ENCODE results near the gene CCDC120. TPM values are rescaled to one million over a fixed set of nuclear protein-coding genes. Genes with fewer than 3 reads are reported as not detected.

Gene CCDC120
- polyA plus RNA-seq, 1 donor: 27.3 TPM

DNA sequence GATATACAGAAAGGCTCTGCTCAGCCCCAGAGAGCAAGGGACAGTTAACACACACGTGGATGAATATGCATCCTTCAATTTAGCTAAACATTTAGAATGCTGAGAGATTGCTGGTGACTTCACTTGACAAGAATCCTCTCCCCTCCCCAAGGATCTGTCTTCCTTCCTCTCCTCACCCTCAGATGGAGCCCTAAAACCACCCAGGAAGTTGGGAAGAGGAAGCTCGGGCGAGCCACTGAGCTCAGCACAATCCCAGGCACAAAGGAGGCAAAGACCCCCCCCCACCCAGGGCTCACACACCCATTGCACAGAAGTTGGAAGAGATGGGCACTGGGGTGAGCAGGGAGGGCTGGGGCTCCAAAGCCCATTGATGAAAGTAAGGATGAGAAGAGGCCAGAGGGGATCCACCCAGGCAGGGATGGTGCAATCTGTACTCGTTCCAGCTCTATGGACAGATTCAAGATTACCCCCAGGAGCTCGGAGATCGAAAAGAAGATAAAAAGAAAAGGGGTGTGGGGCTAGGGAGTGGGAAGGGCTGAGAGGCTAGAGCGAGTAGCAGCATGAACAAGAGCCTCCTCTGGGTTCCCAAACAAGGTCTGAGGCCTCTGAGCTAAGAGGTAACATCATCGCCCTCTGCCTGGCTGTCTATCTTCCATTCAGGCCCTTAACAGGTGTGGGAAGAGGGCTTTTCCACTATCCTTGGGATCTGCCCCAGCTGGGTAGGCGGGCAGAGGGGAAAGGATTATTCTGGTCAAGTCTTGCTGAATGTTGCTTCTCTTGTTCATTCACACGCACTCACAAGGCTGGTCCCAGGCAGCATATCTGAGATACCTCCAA, 16.8 kb upstream of the CCDC120 start:
- no peaks in the 10 kb centered on the region for H3K27me3 ChIP-seq (ENCODE audit: control insufficient read depth, insufficient read depth, low read length)
- DNase-seq: peak in 1 of 2 donors; percentile 43
- H3K27ac ChIP-seq (ENCODE audit: low read length): peak overlapping the region; percentile 97
- no peaks in the 10 kb centered on the region for H3K9me3 ChIP-seq (ENCODE audit: control insufficient read depth, low read depth, low read length)
- peaks cover 26% of the 10 kb centered on the region for H3K4me1 ChIP-seq (ENCODE audit: control insufficient read depth, insufficient read depth, low read length)
- no CpG with 5 or more reads among the region's 10 CpGs for WGBS (ENCODE audit: insufficient coverage, low lambda C conversion rate)
- H3K4me3 ChIP-seq (ENCODE audit: low read length): peak overlapping the region; percentile 79
- H3K36me3 ChIP-seq (ENCODE audit: control insufficient read depth, insufficient read depth, low read length): peaks cover 24% of the 10 kb centered on the region

GRCh38 chrX:49042581-49043219, 16.1 kb upstream of the CCDC120 start:
- peaks cover 26% of the 10 kb centered on the region for H3K4me1 ChIP-seq (ENCODE audit: control insufficient read depth, insufficient read depth, low read length)
- DNase-seq: no peak
- peaks cover 21% of the 10 kb centered on the region for H3K36me3 ChIP-seq (ENCODE audit: control insufficient read depth, insufficient read depth, low read length)
- no CpG with 5 or more reads among the region's 29 CpGs for WGBS (ENCODE audit: insufficient coverage, low lambda C conversion rate)
- peak overlapping the region; percentile 97 for H3K27ac ChIP-seq (ENCODE audit: low read length)
- H3K4me3 ChIP-seq (ENCODE audit: low read length): peak overlapping the region; percentile 79
- no peaks in the 10 kb centered on the region for H3K9me3 ChIP-seq (ENCODE audit: control insufficient read depth, low read depth, low read length)
- no peaks in the 10 kb centered on the region for H3K27me3 ChIP-seq (ENCODE audit: control insufficient read depth, insufficient read depth, low read length)

DNA sequence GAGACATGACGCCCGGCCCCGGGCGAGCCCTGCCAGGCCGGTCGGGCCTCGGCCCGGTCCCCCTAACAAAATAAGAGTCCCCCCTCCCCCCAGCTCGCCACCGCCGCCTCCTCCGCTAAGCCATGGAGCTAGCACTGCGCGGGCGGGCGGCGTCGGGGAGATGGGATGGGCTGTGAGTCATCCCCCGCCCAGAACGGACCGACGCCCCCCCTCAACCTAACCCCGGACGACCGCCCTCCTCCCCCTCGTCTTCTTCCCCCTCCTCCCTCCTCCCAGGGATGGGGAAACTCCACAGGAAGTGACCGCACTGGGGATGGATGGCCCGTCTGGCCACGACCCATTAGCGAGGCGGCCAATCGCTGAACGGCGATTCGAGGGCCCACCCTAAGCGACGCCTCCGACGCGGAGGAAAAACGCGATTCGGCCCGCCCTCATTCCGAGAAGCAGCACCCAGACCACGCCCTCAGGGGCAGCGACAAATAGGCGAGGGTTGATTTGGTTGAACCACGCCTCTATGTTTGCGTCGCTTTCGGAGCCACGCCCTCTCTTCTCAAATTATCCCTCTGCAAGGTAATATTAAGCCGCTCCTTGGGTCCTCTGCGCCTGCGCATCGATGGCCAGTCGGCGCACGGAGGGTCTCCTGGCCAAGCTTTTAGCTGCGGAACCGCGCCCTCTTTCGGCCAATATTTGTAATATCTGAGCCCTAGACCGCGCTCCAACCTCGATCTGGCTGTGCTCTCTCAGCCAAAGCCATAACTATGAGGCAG, 15.4 kb upstream of the CCDC120 start, which contains the start of gene TFE3:
Gene TFE3, minus strand, starts transcription at position 138 of the 767 bp plus-strand sequence. Its CDS starts 131 bp downstream, at position 7.
- peak; percentile 99 for DNase-seq
- Histone ChIP-seq H3K4me3 (ENCODE audit: low read length) (peak within 1 kb of the TSS; percentile 79), H3K9me3 (ENCODE audit: control insufficient read depth, low read depth, low read length) (no peaks in the 10 kb centered on the region), H3K36me3 (ENCODE audit: control insufficient read depth, insufficient read depth, low read length) (peaks cover 14% of the 10 kb centered on the region), H3K27ac (ENCODE audit: low read length) (peak within 1 kb of the TSS; percentile 97), H3K4me1 (ENCODE audit: control insufficient read depth, insufficient read depth, low read length) (peaks cover 26% of the 10 kb centered on the region), H3K27me3 (ENCODE audit: control insufficient read depth, insufficient read depth, low read length) (no peaks in the 10 kb centered on the region)
- no CpG with 5 or more reads among the region's 67 CpGs for WGBS (ENCODE audit: insufficient coverage, low lambda C conversion rate)

GRCh38 chrX:49043987-49044281, 14.9 kb upstream of the CCDC120 start:
- H3K4me3 ChIP-seq (ENCODE audit: low read length): no peak overlapping the region
- WGBS (ENCODE audit: insufficient coverage, low lambda C conversion rate): no CpG with 5 or more reads among the region's 13 CpGs
- no peaks in the 10 kb centered on the region for H3K27me3 ChIP-seq (ENCODE audit: control insufficient read depth, insufficient read depth, low read length)
- H3K4me1 ChIP-seq (ENCODE audit: control insufficient read depth, insufficient read depth, low read length): peaks cover 24% of the 10 kb centered on the region
- no peak for DNase-seq
- peak overlapping the region; percentile 68 for H3K27ac ChIP-seq (ENCODE audit: low read length)
- peaks cover 8% of the 10 kb centered on the region for H3K36me3 ChIP-seq (ENCODE audit: control insufficient read depth, insufficient read depth, low read length)
- H3K9me3 ChIP-seq (ENCODE audit: control insufficient read depth, low read depth, low read length): no peaks in the 10 kb centered on the region

GRCh38 chrX:49053223-49054072, 5.4 kb upstream of the CCDC120 start:
- Histone ChIP-seq H3K36me3 (ENCODE audit: control insufficient read depth, insufficient read depth, low read length) (no peaks in the 10 kb centered on the region), H3K4me3 (ENCODE audit: low read length) (peak overlapping the region; percentile 46), H3K4me1 (ENCODE audit: control insufficient read depth, insufficient read depth, low read length) (peaks cover 16% of the 10 kb centered on the region), H3K27ac (ENCODE audit: low read length) (peak overlapping the region; percentile 42), H3K27me3 (ENCODE audit: control insufficient read depth, insufficient read depth, low read length) (no peaks in the 10 kb centered on the region), H3K9me3 (ENCODE audit: control insufficient read depth, low read depth, low read length) (no peaks in the 10 kb centered on the region)
- WGBS (ENCODE audit: insufficient coverage, low lambda C conversion rate): no CpG with 5 or more reads among the region's 79 CpGs
- DNase-seq: peak; percentile 57 to 58

DNA sequence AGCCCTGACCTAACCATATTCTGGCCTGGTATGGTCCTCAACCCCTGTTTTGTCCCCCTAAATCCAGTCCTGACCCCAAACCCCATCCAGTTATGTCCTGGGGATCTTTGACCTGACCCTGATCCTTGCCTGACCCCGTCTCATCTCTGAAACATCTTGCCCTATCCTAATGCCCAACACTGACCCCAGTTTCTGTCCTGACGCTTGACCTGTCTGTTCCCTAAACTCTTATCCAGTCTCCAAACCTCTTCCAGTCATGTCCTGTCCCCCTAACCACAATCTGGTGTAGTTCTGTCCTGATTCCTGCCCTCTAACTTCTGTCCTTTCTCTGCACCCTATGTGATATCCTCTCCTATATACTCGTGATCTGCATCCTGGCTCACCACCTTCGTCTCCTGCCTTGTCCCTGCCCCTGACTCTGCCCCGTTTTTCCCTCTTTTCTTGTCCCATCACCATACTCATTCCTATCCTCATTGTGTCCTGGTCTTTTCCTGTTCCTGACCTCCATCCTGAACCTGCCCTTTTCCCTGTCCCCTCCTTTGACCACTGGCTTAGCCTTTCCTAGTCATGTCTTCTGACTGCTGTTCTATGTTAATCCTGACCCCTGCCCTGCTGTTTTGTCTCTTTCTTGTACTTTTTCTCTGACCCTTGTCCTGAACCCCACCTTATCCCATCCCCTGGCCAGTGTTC, 4.6 kb upstream of the CCDC120 start:
- peaks cover 19% of the 10 kb centered on the region for H3K4me1 ChIP-seq (ENCODE audit: control insufficient read depth, insufficient read depth, low read length)
- H3K4me3 ChIP-seq (ENCODE audit: low read length): peak overlapping the region; percentile 46
- peak overlapping the region; percentile 42 for H3K27ac ChIP-seq (ENCODE audit: low read length)

DNA sequence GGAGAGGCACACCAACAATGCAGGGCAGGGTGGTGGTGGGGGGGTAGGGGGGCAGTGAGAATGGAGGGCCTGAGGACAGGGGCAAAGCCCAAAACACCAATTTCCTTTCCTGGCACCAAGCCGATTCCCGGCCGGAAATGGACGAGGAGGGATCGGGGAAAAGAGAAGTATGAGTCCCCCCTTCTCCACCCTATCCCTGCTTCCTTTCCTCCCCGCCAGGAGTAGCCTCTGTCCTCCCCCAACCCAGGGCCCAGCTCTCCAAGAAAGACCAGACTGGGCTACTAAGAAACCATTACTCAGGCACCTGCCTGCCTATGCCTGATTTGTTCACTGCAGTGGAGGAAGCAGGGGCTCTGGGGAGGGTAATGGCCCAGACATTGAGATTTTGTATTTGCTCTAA, 402 bp downstream of the CCDC120 start:
- H3K4me3 ChIP-seq (ENCODE audit: low read length): peak overlapping the region; percentile 73
- H3K9me3 ChIP-seq (ENCODE audit: control insufficient read depth, low read depth, low read length): no peaks in the 10 kb centered on the region
- H3K27ac ChIP-seq (ENCODE audit: low read length): peak overlapping the region; percentile 98
- DNase-seq: no peak
- no CpG with 5 or more reads among the region's 6 CpGs for WGBS (ENCODE audit: insufficient coverage, low lambda C conversion rate)
- H3K36me3 ChIP-seq (ENCODE audit: control insufficient read depth, insufficient read depth, low read length): peaks cover 16% of the 10 kb centered on the region
- no peaks in the 10 kb centered on the region for H3K27me3 ChIP-seq (ENCODE audit: control insufficient read depth, insufficient read depth, low read length)
- H3K4me1 ChIP-seq (ENCODE audit: control insufficient read depth, insufficient read depth, low read length): peaks cover 31% of the 10 kb centered on the region

More for the DNA sequence above, 4.6 kb upstream of the CCDC120 start:
- DNase-seq: no peak
- Histone ChIP-seq H3K36me3 (ENCODE audit: control insufficient read depth, insufficient read depth, low read length) (no peaks in the 10 kb centered on the region), H3K9me3 (ENCODE audit: control insufficient read depth, low read depth, low read length) (no peaks in the 10 kb centered on the region), H3K27me3 (ENCODE audit: control insufficient read depth, insufficient read depth, low read length) (no peaks in the 10 kb centered on the region)
- WGBS (ENCODE audit: insufficient coverage, low lambda C conversion rate): no CpG with 5 or more reads among the region's 5 CpGs

GRCh38 chrX:49059681-49060085, 884 bp downstream of the CCDC120 start:
- DNase-seq: peak; percentile 66 to 79

DNA sequence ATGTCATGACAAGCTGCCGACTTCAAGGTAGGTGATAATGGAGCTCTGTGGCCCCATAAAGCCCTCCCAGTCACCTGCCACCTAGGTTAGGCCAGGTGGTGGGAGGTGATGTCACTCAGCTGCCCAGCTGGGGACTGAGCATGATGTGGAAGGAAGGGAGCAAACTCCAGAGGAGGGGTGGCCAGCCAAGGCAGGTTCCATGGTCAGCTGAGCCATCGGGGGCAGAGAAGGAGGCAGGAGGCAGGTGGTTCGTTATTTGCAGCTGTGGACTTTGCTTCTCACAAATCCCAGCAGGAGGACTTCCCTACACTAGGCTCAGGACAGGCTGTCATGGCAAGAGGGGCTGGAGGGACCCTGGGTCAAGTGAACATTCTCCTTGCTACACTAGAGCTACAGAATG, 2.1 kb downstream of the CCDC120 start:
- peaks cover 24% of the 10 kb centered on the region for H3K36me3 ChIP-seq (ENCODE audit: control insufficient read depth, insufficient read depth, low read length)
- peak overlapping the region; percentile 98 for H3K27ac ChIP-seq (ENCODE audit: low read length)
- H3K9me3 ChIP-seq (ENCODE audit: control insufficient read depth, low read depth, low read length): no peaks in the 10 kb centered on the region
- DNase-seq: peak; percentile 79 to 85
- WGBS (ENCODE audit: insufficient coverage, low lambda C conversion rate): no CpG with 5 or more reads among the region's 3 CpGs
- peaks cover 22% of the 10 kb centered on the region for H3K4me1 ChIP-seq (ENCODE audit: control insufficient read depth, insufficient read depth, low read length)
- H3K4me3 ChIP-seq (ENCODE audit: low read length): no peak overlapping the region
- H3K27me3 ChIP-seq (ENCODE audit: control insufficient read depth, insufficient read depth, low read length): no peaks in the 10 kb centered on the region

More at GRCh38 chrX:49059681-49060085, 884 bp downstream of the CCDC120 start:
- Histone ChIP-seq H3K4me1 (ENCODE audit: control insufficient read depth, insufficient read depth, low read length) (peaks cover 26% of the 10 kb centered on the region), H3K9me3 (ENCODE audit: control insufficient read depth, low read depth, low read length) (no peaks in the 10 kb centered on the region), H3K27me3 (ENCODE audit: control insufficient read depth, insufficient read depth, low read length) (no peaks in the 10 kb centered on the region), H3K27ac (ENCODE audit: low read length) (peak overlapping the region; percentile 98), H3K36me3 (ENCODE audit: control insufficient read depth, insufficient read depth, low read length) (peaks cover 19% of the 10 kb centered on the region), H3K4me3 (ENCODE audit: low read length) (peak overlapping the region; percentile 73)
- no CpG with 5 or more reads among the region's 10 CpGs for WGBS (ENCODE audit: insufficient coverage, low lambda C conversion rate)

All from large intestine (tissue), 3 donors.